Caco-2 (cell line): Measurements from ENCODE around the gene SATB1. TPM values are rescaled to one million over a fixed set of nuclear protein-coding genes. Genes with fewer than 3 reads are reported as not detected.

Source experiments
- BruUV-seq: library from RNA; stranded (reverse); fragments of 400-500 nt; replicated peaks from 2 replicates; lab custom pipeline; 2021; lab: Mats Ljungman, UMichigan
- CTCF ChIA-PET: fragments of 300-600 bp; sonication (Branson Sonifier 250); formaldehyde crosslinking; loops from one replicate; lab custom pipeline; 2022; ENCODE audit warnings: antibody characterized with exemption; lab: Charles Lee
- POLR2A ChIA-PET: fragments of 300-600 bp; sonication (Branson Sonifier 250); formaldehyde crosslinking; loops from one replicate; lab custom pipeline; 2022; ENCODE audit warnings: antibody characterized with exemption; lab: Charles Lee
- DNase-seq, 2 experiments: peaks; one replicate each; pipeline versions ENCODE4 v3.0.0 to v3.0.0-alpha.2; 2020 to 2022
- H3K27me3 ChIP-seq: replicated peaks from 2 replicates; pipeline ENCODE4 v1.6.0; 2011; ENCODE audit warnings: low read length; ENCODE audit not compliant: control insufficient read depth, insufficient read depth
- H3K36me3 ChIP-seq: 2 replicates; pipeline ENCODE4 v1.5.1; 2011; ENCODE audit warnings: low read length; ENCODE audit not compliant: control insufficient read depth, insufficient read depth
- H3K4me1 ChIP-seq: fragments of 250-450 bp; sonication (Bioruptor Pico); 2 replicates; pipeline ENCODE4 v1.5.1; 2020; ENCODE audit warnings: mild to moderate bottlenecking
- H3K4me3 ChIP-seq: 2 replicates; pipeline ENCODE4 v1.5.1; 2011; ENCODE audit warnings: low read depth, mild to moderate bottlenecking, control low read depth, low read length
- H3K9me3 ChIP-seq: fragments of 250-450 bp; sonication (Bioruptor Pico); 2 replicates; pipeline ENCODE4 v1.5.1; 2020; ENCODE audit warnings: mild to moderate bottlenecking, moderate library complexity
- H3K27ac Mint-ChIP-seq: one replicate; pipeline ENCODE4 v1.8.0; 2022; ENCODE audit warnings: mixed read lengths; ENCODE audit not compliant: unreplicated experiment
- H3K27me3 Mint-ChIP-seq: one replicate; pipeline ENCODE4 v1.8.0; 2022; ENCODE audit warnings: mixed read lengths; ENCODE audit not compliant: insufficient read depth, unreplicated experiment
- H3K36me3 Mint-ChIP-seq: one replicate; pipeline ENCODE4 v1.8.0; 2022; ENCODE audit warnings: mild to moderate bottlenecking, mixed read lengths; ENCODE audit not compliant: insufficient read depth, unreplicated experiment
- H3K4me1 Mint-ChIP-seq: one replicate; pipeline ENCODE4 v1.8.0; 2022; ENCODE audit warnings: low read depth, mixed read lengths; ENCODE audit not compliant: unreplicated experiment
- H3K4me3 Mint-ChIP-seq: one replicate; pipeline ENCODE4 v1.8.0; 2022; ENCODE audit warnings: mild to moderate bottlenecking, moderate library complexity, mixed read lengths; ENCODE audit not compliant: unreplicated experiment
- H3K9me3 Mint-ChIP-seq: one replicate; pipeline ENCODE4 v1.8.0; 2022; ENCODE audit warnings: mixed read lengths; ENCODE audit not compliant: unreplicated experiment
- intact Hi-C: fragments of 100-400 bp; cut with micrococcal nuclease; formaldehyde crosslinking; loops from one replicate; pipeline ENCODE4 v1.10.0; 2022; ENCODE audit not compliant: unreplicated experiment
- total RNA-seq: library from RNA; stranded (reverse); gene quantifications from 2 replicates; pipeline ENCODE4 v1.2.3, GENCODE V29; 2022
- TF ChIP-seq, protein P1 (sequence below), 2 experiments: fragments of 200-600 bp in 1 of 2; IDR thresholded peaks; 1 replicate in 1 of 2; 2 replicates in 1 of 2; pipeline versions ENCODE4 v1.5.1 to v1.8.0; 2011 to 2022; ENCODE audit warnings: antibody characterized with exemption in 1 of 2, control low read depth in 1 of 2, inconsistent platforms in 1 of 2, low read depth in 1 of 2, low read length in 1 of 2, mild to moderate bottlenecking in 1 of 2, moderate library complexity in 1 of 2; ENCODE audit not compliant: insufficient read depth in 1 of 2, severe bottlenecking in 1 of 2, unreplicated experiment in 1 of 2

The SATB1 gene
- total RNA-seq, 1 experiment from 2014 or later = 13.8 TPM

- H3K4me1 ChIP-seq = no peaks in the 10 kb centered on the region
- Mint-ChIP-seq H3K4me3 (peak overlapping the region; percentile 93), H3K36me3 (no peaks in the 10 kb centered on the region), H3K27ac (no peak overlapping the region), H3K4me1 (no peaks in the 10 kb centered on the region), H3K27me3 (no peaks in the 10 kb centered on the region), H3K9me3 (peaks cover 20% of the 10 kb centered on the region)
- no peaks in the 10 kb centered on the region for H3K36me3 ChIP-seq
- H3K9me3 ChIP-seq = no peaks in the 10 kb centered on the region
- H3K27me3 ChIP-seq = no peaks in the 10 kb centered on the region; the same call in 1 of the 2 replicates
- ChIA-PET POLR2A (no interaction called here), CTCF (no interaction called here)
- no peak overlapping the region for H3K4me3 ChIP-seq
- TF ChIP-seq, protein P1, sequence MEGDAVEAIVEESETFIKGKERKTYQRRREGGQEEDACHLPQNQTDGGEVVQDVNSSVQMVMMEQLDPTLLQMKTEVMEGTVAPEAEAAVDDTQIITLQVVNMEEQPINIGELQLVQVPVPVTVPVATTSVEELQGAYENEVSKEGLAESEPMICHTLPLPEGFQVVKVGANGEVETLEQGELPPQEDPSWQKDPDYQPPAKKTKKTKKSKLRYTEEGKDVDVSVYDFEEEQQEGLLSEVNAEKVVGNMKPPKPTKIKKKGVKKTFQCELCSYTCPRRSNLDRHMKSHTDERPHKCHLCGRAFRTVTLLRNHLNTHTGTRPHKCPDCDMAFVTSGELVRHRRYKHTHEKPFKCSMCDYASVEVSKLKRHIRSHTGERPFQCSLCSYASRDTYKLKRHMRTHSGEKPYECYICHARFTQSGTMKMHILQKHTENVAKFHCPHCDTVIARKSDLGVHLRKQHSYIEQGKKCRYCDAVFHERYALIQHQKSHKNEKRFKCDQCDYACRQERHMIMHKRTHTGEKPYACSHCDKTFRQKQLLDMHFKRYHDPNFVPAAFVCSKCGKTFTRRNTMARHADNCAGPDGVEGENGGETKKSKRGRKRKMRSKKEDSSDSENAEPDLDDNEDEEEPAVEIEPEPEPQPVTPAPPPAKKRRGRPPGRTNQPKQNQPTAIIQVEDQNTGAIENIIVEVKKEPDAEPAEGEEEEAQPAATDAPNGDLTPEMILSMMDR (IDR thresholded peaks at IDR 0.05; ENCODE audit: insufficient read depth in 1 of 2, low read depth in 1 of 2, low read length in 1 of 2, severe bottlenecking in 1 of 2, unreplicated experiment in 1 of 2) = no peak
- intact Hi-C loops = no loop called here
- DNase-seq = no peak
- TSS peak; percentile 29 for BruUV-seq
Measured at GRCh38 chr3:18446149-18446825, 21.1 kb upstream of the SATB1 start.

- peak overlapping the region; percentile 69 for H3K27ac Mint-ChIP-seq
- TF ChIP-seq, protein P1 (IDR thresholded peaks at IDR 0.05; ENCODE audit: insufficient read depth in 1 of 2, low read depth in 1 of 2, low read length in 1 of 2, severe bottlenecking in 1 of 2, unreplicated experiment in 1 of 2) = no peak
- no peaks in the 10 kb centered on the region; the same call in 1 of the 2 replicates for H3K27me3 ChIP-seq
- DNase-seq = peak in 1 of 2 experiments; percentile 26
- ChIA-PET POLR2A (interaction anchor here (0.6 kb wide), 1 partner anchor 22 kb away, joined by 5 read pairs; no protein-coding TSS in a partner anchor), CTCF (interaction anchor here (0.7 kb wide), 1 partner anchor 56 kb away, joined by 3 read pairs; no protein-coding TSS in a partner anchor)
- no peaks in the 10 kb centered on the region for H3K9me3 ChIP-seq
- no TSS peak for BruUV-seq
- peak overlapping the region; percentile 93 for H3K4me3 Mint-ChIP-seq
- H3K4me1 ChIP-seq = no peaks in the 10 kb centered on the region
- peaks cover 17% of the 10 kb centered on the region for H3K9me3 Mint-ChIP-seq
- H3K4me1 Mint-ChIP-seq = no peaks in the 10 kb centered on the region
- H3K4me3 ChIP-seq = peak overlapping the region; percentile 41
- intact Hi-C loops = no loop called here
- H3K27me3 Mint-ChIP-seq = no peaks in the 10 kb centered on the region
- H3K36me3 ChIP-seq = no peaks in the 10 kb centered on the region
- H3K36me3 Mint-ChIP-seq = no peaks in the 10 kb centered on the region
Measured at GRCh38 chr3:18445401-18446148, 20.4 kb upstream of the SATB1 start.
